ENCODE data around the gene SLC34A3. TPM values are rescaled to one million over a fixed set of nuclear protein-coding genes. Genes with fewer than 3 reads are reported as not detected.

The SLC34A3 gene
- total and polyA plus RNA-seq, 2 donors (not counting 3 experiments of a cell fraction or from before 2014, with no cell fraction given), result not detected

- Histone ChIP-seq H3K36me3 (ENCODE audit: control insufficient read depth in 2 of 2, extremely low read depth in 1 of 2, insufficient read depth in 2 of 2, low read length in 2 of 2) (peaks cover 0 to 5% of the 10 kb centered on the region in 2 experiments), H3K9ac (replicated peaks; ENCODE audit: extremely low read depth, insufficient read depth, low read length) (peak overlapping the region; percentile 85), H3K4me3 (replicated peaks in 1 of 3; ENCODE audit: insufficient read depth in 1 of 3, low read depth in 1 of 3, low read length in 3 of 3) (peak overlapping the region; percentile 61 to 68 (median 62)), H4K20me1 (replicated peaks; ENCODE audit: control insufficient read depth, extremely low read depth, insufficient read depth, low read length) (no peaks in the 10 kb centered on the region), H3K27ac (ENCODE audit: insufficient read depth, low read depth, low read length) (peak overlapping the region; percentile 23), H3K9me3 (replicated peaks; ENCODE audit: control insufficient read depth, insufficient read depth, low read length) (no peaks in the 10 kb centered on the region), H3K27me3 (ENCODE audit: control insufficient read depth in 2 of 2, insufficient read depth in 2 of 2, low read length in 2 of 2) (no peaks in the 10 kb centered on the region), H3K4me1 (ENCODE audit: control insufficient read depth, extremely low read depth, insufficient read depth, low read length) (peaks cover 26% of the 10 kb centered on the region), H3K9me1 (replicated peaks; ENCODE audit: control insufficient read depth, extremely low read depth, insufficient read depth, low read length) (no peaks in the 10 kb centered on the region), H3K4me2 (ENCODE audit: insufficient read depth, low read length) (peak overlapping the region; percentile 73), H2AFZ (ENCODE audit: low read depth, low read length) (peak overlapping the region; percentile 61), H3K79me2 (ENCODE audit: control insufficient read depth, insufficient read depth, low read length) (peaks cover 35% of the 10 kb centered on the region)
- TF ChIP-seq JUN (IDR thresholded peaks at IDR 0.05; ENCODE audit: borderline replicate concordance, insufficient read depth, insufficient read length, low read depth) (no peak), MAX (IDR thresholded peaks at IDR 0.05; ENCODE audit: insufficient read depth, insufficient read length) (no peak), EZH2 (IDR thresholded peaks at IDR 0.05; ENCODE audit: borderline replicate concordance, low read depth, low read length, severe bottlenecking) (no peak), POLR2A (IDR thresholded peaks at IDR 0.05; ENCODE audit: low read depth, low read length) (no peak), GATA2 (IDR thresholded peaks at IDR 0.05; ENCODE audit: insufficient read depth, insufficient read length, low read depth, low read length) (no peak), MYC (IDR thresholded peaks at IDR 0.05; ENCODE audit: low read depth, low read length) (no peak)
- no TSS peak for BruUV-seq (replicated peaks)
- dilution Hi-C loops (cut with MboI; ENCODE audit: extremely low pct_ligation_motif_present, low sequenced_read_pairs), result no loop called here
- POLR2A ChIA-PET, result interaction anchor here (1.4 kb wide), 1 partner anchor 16 kb away, joined by 4 read pairs; the partner anchor contains the start of gene SSNA1
- intact Hi-C loops (cut with micrococcal nuclease), result loop anchor here (2.0 kb wide), 1 partner anchor 16 kb away; the partner anchor contains the start of genes ANAPC2 and SSNA1
- FAIRE-seq, result no peak
- CTCF ChIA-PET, result interaction anchor here (1.0 to 2.1 kb wide), 6 partner anchors 9 to 35 kb away, joined by 3 to 13 read pairs (median 6); partner anchors contain the start of genes LRRC26, RNF208, RNF224 and SSNA1
- no peak for DNase-seq (ENCODE audit: low read depth, low spot score)
Measured at GRCh38 chr9:137204731-137205125, 26.0 kb upstream of the SLC34A3 start.
